Uterus (tissue), 2 donors: ENCODE measurements around the gene IFNLR1.

Source experiments
- CTCF ChIP-seq, 4 experiments: fragments of 200-600 bp in 2 of 4; fragments of 450-650 bp in 2 of 4; sonication (generic) in 2 of 4; IDR thresholded peaks; one replicate each; pipeline ENCODE4 v1.5.1; 2016 to 2019; ENCODE audit warnings: antibody characterized with exemption in 4 of 4, mild to moderate bottlenecking in 2 of 4, moderate library complexity in 1 of 4
- POLR2A ChIP-seq, 2 donors: fragments of 450-650 bp; IDR thresholded peaks; one replicate each; pipeline ENCODE4 v1.6.1; 2016; ENCODE audit warnings: antibody characterized with exemption in 2 of 2, mild to moderate bottlenecking in 1 of 2, moderate library complexity in 1 of 2

- TF ChIP-seq CTCF (IDR thresholded peaks at IDR 0.05), result no peak
- no peak for TF ChIP-seq POLR2A (IDR thresholded peaks at IDR 0.05)
These were observed 45.6 kb downstream of the IFNLR1 start for GRCh38 chr1:24141311-24141997.
